GM18867 (cell line): Measurements from ENCODE around the gene BRD2.

Source experiments
- ATAC-seq: cut with Tn5 transposase; IDR thresholded peaks from one replicate; pipeline ENCODE4 v1.9.1; 2021; ENCODE audit warnings: mild to moderate bottlenecking, moderate library complexity; ENCODE audit not compliant: unreplicated experiment

BRD2 gene

GRCh38 chr6:33023536-33023935, 55.1 kb downstream of the BRD2 start:
- no peak for ATAC-seq

- no peak for ATAC-seq
These were observed 56.1 kb downstream of the BRD2 start for GRCh38 chr6:33024521-33024920.

GRCh38 chr6:33028220-33028849, 59.9 kb downstream of the BRD2 start:
- no peak for ATAC-seq

- peak; percentile 69 for ATAC-seq
These were observed 61.2 kb downstream of the BRD2 start for GRCh38 chr6:33029328-33030184.

- ATAC-seq, result no peak
These were observed 61.9 kb downstream of the BRD2 start for GRCh38 chr6:33030245-33030644.
